Mucosa of stomach (tissue), 1 donor: ENCODE data around the gene SLCO2A1.
"Not testable (repeated sequence)": the region's sequence is repeated elsewhere in the genome, so short reads cannot be mapped to it uniquely, and the experiment has no call there.

Experiments
- H3K27me3 ChIP-seq: one replicate; pipeline ENCODE4 v1.7.0; 2013; ENCODE audit warnings: mild to moderate bottlenecking, low read length; ENCODE audit not compliant: control insufficient read depth, insufficient read depth
- H3K36me3 ChIP-seq: one replicate; pipeline ENCODE4 v1.7.0; 2013; ENCODE audit warnings: low read length; ENCODE audit not compliant: control insufficient read depth, insufficient read depth
- H3K4me1 ChIP-seq: one replicate; pipeline ENCODE4 v1.7.0; 2013; ENCODE audit warnings: mild to moderate bottlenecking, low read length; ENCODE audit not compliant: control insufficient read depth, insufficient read depth
- H3K4me3 ChIP-seq: one replicate; pipeline ENCODE4 v1.7.0; 2013; ENCODE audit warnings: low read length
- H3K9ac ChIP-seq: one replicate; pipeline ENCODE4 v1.7.0; 2013; ENCODE audit warnings: mild to moderate bottlenecking, low read length, moderate library complexity
- H3K9me3 ChIP-seq: one replicate; pipeline ENCODE4 v1.7.0; 2013; ENCODE audit warnings: mild to moderate bottlenecking, low read length, moderate library complexity; ENCODE audit not compliant: control insufficient read depth
- donor health status: Pancreatic carcinoma.

The SLCO2A1 gene

DNA sequence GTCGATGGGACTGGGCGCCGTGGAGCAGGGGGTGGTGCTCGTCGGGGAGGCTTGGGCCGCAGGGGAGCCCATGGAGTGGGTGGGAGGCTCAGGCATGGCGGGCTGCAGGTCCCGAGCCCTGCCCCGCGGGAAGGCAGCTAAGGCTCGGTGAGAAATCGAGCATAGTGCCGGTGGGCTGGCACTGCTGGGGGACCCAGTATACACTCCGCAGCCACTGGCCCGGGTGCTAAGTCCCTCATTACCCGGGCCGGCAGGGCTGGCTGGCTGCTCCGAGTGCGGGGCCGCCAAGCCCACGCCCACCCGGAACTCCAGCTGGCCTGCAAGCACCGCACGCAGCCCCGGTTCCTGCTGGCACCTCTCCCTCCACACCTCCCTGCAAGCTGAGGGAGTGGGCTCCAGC lies 40.6 kb upstream of the SLCO2A1 start:
- not testable (repeated sequence) for H3K4me3 ChIP-seq, H3K27me3 ChIP-seq, H3K9me3 ChIP-seq, H3K36me3 ChIP-seq, H3K9ac ChIP-seq
- H3K4me1 ChIP-seq = peaks cover 17% of the 10 kb centered on the region

DNA sequence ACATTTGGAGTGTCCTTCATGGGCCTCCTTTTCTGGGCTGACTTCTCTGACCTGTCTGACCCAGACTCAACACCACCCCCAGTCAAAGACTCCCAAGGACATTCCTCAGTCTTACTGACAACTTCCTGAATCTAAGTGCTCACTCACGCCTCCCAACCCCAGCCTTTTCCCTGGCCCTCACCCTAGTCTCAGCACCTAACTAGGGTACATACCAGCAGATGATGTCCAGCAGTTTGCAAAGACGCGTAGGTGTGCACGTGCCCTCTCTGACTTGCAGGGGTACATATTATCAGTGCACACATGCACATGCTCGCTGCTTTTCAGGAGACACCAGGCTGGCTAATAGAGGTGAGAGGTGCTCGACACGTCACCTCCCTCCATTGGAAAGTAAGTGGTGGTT lies 38.7 kb upstream of the SLCO2A1 start:
- Histone ChIP-seq H3K4me1 (peaks cover 17% of the 10 kb centered on the region), H3K36me3 (no peaks in the 10 kb centered on the region), H3K9ac (no peak overlapping the region), H3K27me3 (no peaks in the 10 kb centered on the region), H3K4me3 (no peak overlapping the region), H3K9me3 (no peaks in the 10 kb centered on the region)

DNA sequence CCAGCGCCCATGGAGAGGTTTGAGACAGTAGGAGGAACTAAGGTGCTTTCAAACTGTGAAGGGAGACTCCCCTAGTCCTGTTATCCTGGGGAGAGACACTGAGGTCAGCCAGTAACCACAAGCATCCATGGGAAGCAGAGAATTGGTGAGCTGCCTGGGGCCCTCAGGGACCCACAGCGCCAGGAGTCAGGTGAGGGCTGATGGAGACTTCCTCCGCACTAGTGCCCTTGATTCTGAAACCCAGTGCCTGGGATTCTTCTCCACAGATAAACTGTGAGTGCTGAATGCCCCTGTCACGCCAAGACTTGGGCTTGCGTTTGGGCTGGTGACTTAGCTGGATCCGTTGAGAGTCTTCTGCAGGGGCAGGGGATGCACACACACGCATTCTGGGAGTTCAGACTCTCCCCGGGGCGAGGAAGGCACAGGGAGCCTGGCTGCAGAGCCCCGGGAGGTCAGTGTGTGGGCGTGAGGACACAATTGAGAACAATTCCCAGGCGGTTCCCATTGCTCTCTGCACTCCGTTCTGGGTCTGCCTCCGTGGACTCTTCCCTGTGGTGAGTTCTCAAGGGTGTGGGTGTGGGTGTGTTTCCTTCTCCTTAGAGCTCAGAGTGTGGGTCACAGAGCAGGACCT lies 37.9 kb upstream of the SLCO2A1 start:
- Histone ChIP-seq H3K4me3 (no peak overlapping the region), H3K27me3 (no peaks in the 10 kb centered on the region), H3K9ac (no peak overlapping the region), H3K36me3 (no peaks in the 10 kb centered on the region), H3K4me1 (peaks cover 17% of the 10 kb centered on the region), H3K9me3 (no peaks in the 10 kb centered on the region)

DNA sequence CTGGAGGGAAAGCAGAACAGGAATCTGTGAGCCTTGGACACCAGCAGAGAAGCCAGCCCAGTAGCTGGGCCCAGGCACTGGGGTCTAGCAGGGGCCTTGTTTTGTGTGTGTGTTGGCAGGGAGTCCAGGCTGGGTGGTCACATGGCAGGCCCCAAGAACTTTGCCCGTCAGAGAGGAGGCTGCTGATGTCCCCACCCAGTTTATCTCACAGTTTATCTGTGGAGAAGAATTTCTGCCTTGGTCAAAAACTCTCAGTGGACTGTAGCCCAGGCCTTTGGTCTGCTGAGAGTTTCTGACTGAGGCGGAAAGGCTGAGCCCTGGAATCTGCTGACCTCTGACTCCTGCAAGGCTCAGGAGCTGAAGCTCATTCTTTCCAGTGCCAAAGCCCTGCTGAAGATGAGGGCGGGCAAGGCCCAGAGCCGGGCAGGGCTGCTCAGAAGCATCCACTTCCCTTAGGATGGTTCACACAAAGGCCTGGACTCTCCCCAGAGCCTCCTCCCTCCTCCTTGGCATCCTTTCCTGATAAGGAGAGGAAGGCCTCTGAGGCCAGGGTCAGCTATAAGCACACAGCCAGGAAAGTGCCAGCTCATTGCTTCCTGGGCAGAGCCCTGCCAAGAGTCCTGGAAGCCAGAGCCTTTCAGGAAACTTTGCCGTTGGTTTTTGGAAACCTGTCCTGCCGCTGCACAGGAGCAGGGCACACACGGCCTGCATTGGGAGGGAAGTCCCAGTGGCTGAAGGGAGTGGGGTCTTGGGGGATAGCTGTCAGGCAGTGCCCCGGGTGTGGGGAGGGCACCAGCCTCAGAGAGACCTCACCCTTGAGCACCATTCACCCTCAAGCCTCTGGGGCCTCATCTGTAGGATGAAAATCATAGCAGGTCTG lies 37.2 kb upstream of the SLCO2A1 start:
- Histone ChIP-seq H3K4me3 (no peak overlapping the region), H3K9ac (no peak overlapping the region), H3K36me3 (no peaks in the 10 kb centered on the region), H3K9me3 (no peaks in the 10 kb centered on the region), H3K4me1 (peaks cover 17% of the 10 kb centered on the region), H3K27me3 (no peaks in the 10 kb centered on the region)

DNA sequence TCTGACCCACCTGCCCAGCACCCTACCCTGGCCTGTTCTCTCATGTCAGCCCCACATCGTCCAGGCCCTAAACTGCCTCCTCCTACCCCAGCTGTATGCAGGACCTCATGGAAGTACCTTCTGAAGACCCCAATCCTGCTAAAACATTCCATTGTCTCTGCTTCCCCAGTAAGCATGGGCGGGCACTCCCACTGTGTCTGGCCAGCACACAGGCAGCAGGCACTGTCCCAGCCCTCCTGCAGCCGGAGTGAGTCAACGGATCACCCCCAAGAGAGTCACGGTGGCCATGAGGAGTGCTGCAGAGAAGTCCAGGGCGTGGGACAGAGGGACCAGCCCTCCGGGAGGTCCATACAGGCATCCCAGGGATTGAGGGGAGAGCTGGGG lies 36.4 kb upstream of the SLCO2A1 start:
- Histone ChIP-seq H3K4me3 (no peak overlapping the region), H3K9me3 (no peaks in the 10 kb centered on the region), H3K4me1 (peaks cover 20% of the 10 kb centered on the region), H3K9ac (no peak overlapping the region), H3K36me3 (no peaks in the 10 kb centered on the region), H3K27me3 (no peaks in the 10 kb centered on the region)

DNA sequence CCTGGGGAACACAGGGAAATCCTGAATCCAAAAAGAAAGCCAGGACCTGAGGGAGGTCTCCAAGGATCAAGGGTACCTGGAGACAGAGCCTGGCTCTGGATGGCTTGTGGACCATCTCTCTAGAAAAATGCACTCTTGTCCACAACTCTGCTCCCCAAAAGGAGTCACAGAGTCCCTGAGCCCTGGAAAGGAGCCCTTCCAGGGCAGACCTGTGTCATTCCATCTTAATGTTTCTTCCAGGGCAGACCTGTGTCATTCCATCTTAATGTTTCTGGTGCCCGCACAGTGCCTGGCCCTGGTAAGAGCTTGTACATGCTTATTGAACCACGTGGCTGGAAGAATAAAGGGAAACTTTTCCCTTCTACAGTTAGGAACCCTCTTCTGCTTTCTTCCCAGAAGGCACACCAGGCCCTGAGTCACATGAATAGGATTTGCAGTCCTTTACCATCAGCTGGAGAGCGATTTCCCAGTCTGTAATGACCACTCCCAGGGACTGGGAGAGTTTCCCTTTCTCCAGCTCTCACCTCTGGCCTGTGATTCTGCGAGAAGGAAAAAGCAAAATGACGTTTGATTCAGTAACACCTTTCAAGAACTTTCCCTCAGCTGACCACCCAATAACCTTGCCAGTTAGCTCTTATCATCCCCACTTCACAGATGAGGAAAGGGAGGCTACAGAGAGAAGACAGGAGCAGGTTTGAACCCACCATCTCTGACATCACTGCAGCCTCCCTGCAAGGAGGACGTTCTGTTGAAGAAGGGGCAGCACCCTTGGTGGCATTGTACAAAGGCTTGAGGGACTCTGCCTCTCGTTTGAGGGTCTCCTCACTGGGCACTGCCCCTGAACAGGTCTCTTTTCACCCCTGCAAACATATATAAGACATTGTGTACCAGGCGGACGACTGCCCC lies 35.8 kb upstream of the SLCO2A1 start:
- no peak overlapping the region for H3K4me3 ChIP-seq
- H3K9ac ChIP-seq = no peak overlapping the region
- H3K4me1 ChIP-seq = peaks cover 27% of the 10 kb centered on the region
- H3K36me3 ChIP-seq = no peaks in the 10 kb centered on the region
- H3K27me3 ChIP-seq = no peaks in the 10 kb centered on the region
- no peaks in the 10 kb centered on the region for H3K9me3 ChIP-seq

DNA sequence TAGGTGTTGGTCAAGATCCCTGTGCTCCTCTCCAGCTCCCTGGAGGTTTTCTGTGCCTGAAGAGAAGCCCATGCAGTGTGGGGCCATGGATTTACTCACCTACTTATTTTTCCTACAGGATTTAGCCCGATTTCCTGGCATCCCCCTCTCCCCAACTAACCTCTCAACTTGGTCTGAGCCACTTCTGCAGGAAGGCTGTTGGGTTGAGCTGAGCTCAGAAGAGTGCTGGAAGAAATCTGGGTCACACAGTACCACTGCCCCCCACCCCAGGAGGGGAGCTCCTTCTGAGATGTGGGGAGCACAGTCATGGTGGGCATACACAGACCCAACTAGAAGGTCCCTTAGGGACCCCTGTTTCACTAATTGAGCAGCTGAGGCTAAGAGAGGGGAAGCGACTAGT lies 34.4 kb upstream of the SLCO2A1 start:
- no peaks in the 10 kb centered on the region for H3K9me3 ChIP-seq
- H3K4me1 ChIP-seq = peaks cover 41% of the 10 kb centered on the region
- no peaks in the 10 kb centered on the region for H3K27me3 ChIP-seq
- no peak overlapping the region for H3K4me3 ChIP-seq
- H3K9ac ChIP-seq = no peak overlapping the region
- no peaks in the 10 kb centered on the region for H3K36me3 ChIP-seq

DNA sequence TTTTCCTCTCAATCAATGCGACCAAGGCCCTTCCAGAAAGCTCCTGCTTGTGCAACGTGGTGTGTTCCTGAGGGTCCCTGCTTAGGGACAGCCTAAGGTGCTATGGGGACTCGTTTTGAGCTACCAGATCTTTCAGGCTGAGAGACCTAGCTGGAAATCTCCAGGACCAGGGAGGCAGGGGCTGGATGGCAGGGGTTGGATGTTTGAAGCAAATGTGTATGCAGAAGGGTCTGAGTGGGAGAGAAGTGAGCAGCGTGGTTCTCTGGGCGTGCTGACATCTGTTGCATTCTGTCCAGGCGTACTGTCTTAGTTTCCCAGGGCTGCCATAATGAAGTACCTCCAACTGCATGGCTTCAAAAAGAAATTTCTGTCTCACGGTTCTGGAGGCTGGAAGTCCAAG lies 31.7 kb upstream of the SLCO2A1 start:
- Histone ChIP-seq H3K9me3 (no peaks in the 10 kb centered on the region), H3K4me1 (peaks cover 54% of the 10 kb centered on the region), H3K27me3 (no peaks in the 10 kb centered on the region), H3K9ac (no peak overlapping the region), H3K36me3 (no peaks in the 10 kb centered on the region), H3K4me3 (no peak overlapping the region)

DNA sequence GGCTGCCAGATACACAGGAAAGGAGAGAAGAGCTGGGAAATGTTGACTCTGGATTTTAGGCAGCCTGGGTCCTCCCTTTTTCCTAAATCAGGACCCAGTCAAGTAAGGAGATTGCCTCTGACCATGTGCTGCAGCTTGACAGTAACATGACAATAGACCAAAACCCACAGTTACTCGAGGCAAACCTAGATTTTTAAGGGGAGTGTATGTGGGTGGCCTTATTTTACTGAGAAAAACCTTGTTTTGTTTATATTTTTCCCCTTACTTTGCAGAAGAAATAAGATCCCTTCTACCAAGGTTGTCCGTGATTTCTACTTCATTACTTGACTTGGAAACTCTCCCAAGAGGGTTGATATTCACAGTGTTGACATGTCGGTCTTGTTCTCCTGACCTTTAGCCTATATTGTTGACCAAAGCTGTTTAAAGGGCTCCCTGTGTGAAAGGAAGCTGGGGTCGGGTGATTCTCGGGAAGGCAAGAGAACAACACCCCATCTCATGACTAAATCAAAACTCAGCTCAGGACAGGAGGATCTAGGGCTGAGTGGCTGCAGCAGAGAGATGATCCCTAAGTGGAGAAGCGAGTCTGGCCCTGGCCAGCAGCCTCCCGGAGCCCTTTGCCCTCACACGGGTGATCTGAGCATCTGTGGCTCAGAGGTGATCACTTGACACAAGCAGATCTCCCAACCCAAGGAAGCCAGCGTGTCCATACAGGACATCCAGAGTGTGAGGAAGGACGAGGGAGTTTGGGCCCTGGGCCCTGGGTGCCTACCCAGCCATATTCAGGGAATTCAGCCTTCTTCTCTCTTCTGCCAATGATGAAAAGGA lies 31.0 kb upstream of the SLCO2A1 start:
- H3K4me1 ChIP-seq = peaks cover 53% of the 10 kb centered on the region
- H3K4me3 ChIP-seq = no peak overlapping the region
- H3K9ac ChIP-seq = no peak overlapping the region
- no peaks in the 10 kb centered on the region for H3K27me3 ChIP-seq
- no peaks in the 10 kb centered on the region for H3K36me3 ChIP-seq
- no peaks in the 10 kb centered on the region for H3K9me3 ChIP-seq

DNA sequence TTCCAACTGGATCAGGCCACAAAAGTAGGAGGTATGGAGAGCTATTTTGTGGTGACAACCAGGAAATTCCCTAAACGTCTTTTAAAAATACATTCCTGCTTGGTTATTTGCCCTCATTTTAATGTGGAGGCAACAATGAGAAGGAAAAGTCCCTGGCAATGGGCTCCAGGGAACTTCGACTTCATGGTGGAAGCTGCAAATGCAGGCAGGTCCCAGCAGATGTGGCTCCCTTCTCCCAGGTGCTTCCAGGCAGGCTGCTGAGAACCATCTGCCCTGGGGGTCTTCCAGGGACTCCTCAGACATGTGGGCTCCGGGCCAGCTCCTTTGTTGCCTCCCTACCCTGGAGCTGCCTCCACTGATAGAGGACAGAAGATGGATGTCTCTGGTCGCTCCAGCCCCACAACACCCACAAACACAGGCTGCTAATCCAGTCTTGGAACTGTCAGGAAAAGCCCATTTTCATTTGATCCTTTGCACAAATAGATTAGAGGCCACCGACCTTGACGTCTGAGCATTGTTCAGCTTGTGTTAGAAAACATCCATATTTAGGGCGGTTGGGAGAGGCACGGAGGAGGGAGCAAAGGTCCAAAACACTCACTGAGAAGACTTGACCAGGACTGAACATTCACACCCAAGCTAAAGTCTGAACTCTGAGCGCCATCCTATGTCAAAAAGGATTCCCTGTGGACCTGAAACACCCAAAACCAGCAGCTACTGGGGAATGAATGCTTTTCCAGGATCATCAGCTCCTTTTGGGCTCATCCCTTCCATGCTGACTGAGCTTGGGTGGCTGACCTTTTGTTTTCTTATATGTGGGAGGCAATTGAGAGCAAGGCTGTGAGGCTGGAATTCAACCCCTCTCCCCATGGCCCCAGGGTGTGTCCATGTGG lies 30.2 kb upstream of the SLCO2A1 start:
- Histone ChIP-seq H3K9me3 (no peaks in the 10 kb centered on the region), H3K4me1 (peaks cover 53% of the 10 kb centered on the region), H3K4me3 (no peak overlapping the region), H3K36me3 (no peaks in the 10 kb centered on the region), H3K27me3 (no peaks in the 10 kb centered on the region), H3K9ac (no peak overlapping the region)
